ENCODE data around the gene MDGA2.
"Not testable (repeated sequence)": the region's sequence is repeated elsewhere in the genome, so short reads cannot be mapped to it uniquely, and the experiment has no call there.

The MDGA2 gene

GRCh38 chr14:47057364-47057763, 618.0 kb downstream of the MDGA2 start:
- no peak for DNase-seq

GRCh38 chr14:47044841-47045240, 630.6 kb downstream of the MDGA2 start:
- no peak for DNase-seq

GRCh38 chr14:47040550-47040949, 634.9 kb downstream of the MDGA2 start:
- no peak for DNase-seq

- DNase-seq: no peak
Observed at GRCh38 chr14:47039336-47039735, 636.1 kb downstream of the MDGA2 start.

GRCh38 chr14:47022721-47023120, 652.7 kb downstream of the MDGA2 start:
- DNase-seq: no peak

GRCh38 chr14:47020500-47020899, 654.9 kb downstream of the MDGA2 start:
- DNase-seq: no peak

- no peak for DNase-seq
Observed at GRCh38 chr14:47012533-47013280, 662.7 kb downstream of the MDGA2 start.

- DNase-seq: no peak
Observed at GRCh38 chr14:47009615-47010014, 665.8 kb downstream of the MDGA2 start.

GRCh38 chr14:47008732-47009131, 666.7 kb downstream of the MDGA2 start:
- no peak for DNase-seq

GRCh38 chr14:46999661-47000060, 675.7 kb downstream of the MDGA2 start:
- DNase-seq: no peak

- no peak for DNase-seq
Observed at GRCh38 chr14:46989566-46989965, 685.8 kb downstream of the MDGA2 start.

GRCh38 chr14:46988312-46988711, 687.1 kb downstream of the MDGA2 start:
- no peak for DNase-seq

GRCh38 chr14:46985529-46986380, 689.6 kb downstream of the MDGA2 start:
- DNase-seq: no peak

- DNase-seq: no peak
Observed at GRCh38 chr14:46973295-46973694, 702.1 kb downstream of the MDGA2 start.

- no peak for DNase-seq
Observed at GRCh38 chr14:46964378-46964777, 711.0 kb downstream of the MDGA2 start.

GRCh38 chr14:46951103-46951502, 724.3 kb downstream of the MDGA2 start:
- DNase-seq: no peak

- DNase-seq: no peak
Observed at GRCh38 chr14:46940611-46941010, 734.8 kb downstream of the MDGA2 start.

- no peak for DNase-seq
Observed at GRCh38 chr14:46920542-46920941, 754.9 kb downstream of the MDGA2 start.

- DNase-seq: not testable (repeated sequence)
Observed at GRCh38 chr14:46915539-46915938, 759.9 kb downstream of the MDGA2 start.

- no peak for DNase-seq
Observed at GRCh38 chr14:46902837-46903236, 772.6 kb downstream of the MDGA2 start.

- DNase-seq: no peak
Observed at GRCh38 chr14:46894476-46894875, 780.9 kb downstream of the MDGA2 start.

- no peak for DNase-seq
Observed at GRCh38 chr14:46887144-46887543, 788.3 kb downstream of the MDGA2 start.

- DNase-seq: no peak
Observed at GRCh38 chr14:46885566-46885965, 789.8 kb downstream of the MDGA2 start.

- DNase-seq: no peak
Observed at GRCh38 chr14:46861753-46862152, 813.7 kb downstream of the MDGA2 start.
